Measurements from ENCODE around the gene CD300LG.

GRCh38 chr17:43860077-43860725 is 13.2 kb downstream of the CD300LG start:
- TF ChIP-seq CTCF (conservative IDR thresholded peaks at IDR 0.05; ENCODE audit: low read length) (no peak), EZH2phosphoT487 (IDR thresholded peaks at IDR 0.05; ENCODE audit: borderline replicate concordance, low read depth, low read length) (no peak)

All from OCI-LY7 (cell line).